Muscle of leg (tissue), 11 donors: Measurements from ENCODE around the gene NUDT8. TPM values are rescaled to one million over a fixed set of nuclear protein-coding genes. Genes with fewer than 3 reads are reported as not detected.
"Not testable (repeated sequence)": the region's sequence is repeated elsewhere in the genome, so short reads cannot be mapped to it uniquely, and the experiment has no call there.

ENCODE experiments used
- DNase-seq: peaks from one replicate; pipeline ENCODE4 v3.0.0; 2013
- H3K27ac ChIP-seq: one replicate; pipeline ENCODE4 v1.5.1; 2013; ENCODE audit warnings: mild to moderate bottlenecking, low read length, control low read depth
- H3K27me3 ChIP-seq: one replicate; pipeline ENCODE4 v1.6.1; 2013; ENCODE audit warnings: low read length; ENCODE audit not compliant: control insufficient read depth, insufficient read depth
- H3K36me3 ChIP-seq: one replicate; pipeline ENCODE4 v1.6.1; 2013; ENCODE audit warnings: low read length; ENCODE audit not compliant: control insufficient read depth, insufficient read depth
- H3K4me1 ChIP-seq: one replicate; pipeline ENCODE4 v1.6.1; 2013; ENCODE audit warnings: low read length; ENCODE audit not compliant: control insufficient read depth, insufficient read depth
- H3K4me3 ChIP-seq: one replicate; pipeline ENCODE4 v1.5.1; 2013; ENCODE audit warnings: low read length, control low read depth
- H3K9me3 ChIP-seq: replicated peaks from 2 replicates; pipeline ENCODE4 v1.6.1; 2013; ENCODE audit warnings: low read depth, low read length; ENCODE audit not compliant: control insufficient read depth
- WGBS: methylation state at CpG from one replicate; pipeline ENCODE4 v1.1.5; 2013; ENCODE audit warnings: missing lambda C conversion rate; ENCODE audit not compliant: insufficient coverage; 5-methylcytosine and 5-hydroxymethylcytosine counted together
- polyA plus RNA-seq, 8 donors: library from polyadenylated mRNA; unstranded; fragments of 120-200 nt; gene quantifications; one replicate each; pipeline versions ENCODE4 v1.2.1 to v1.2.3, GENCODE V29; 2013; ENCODE audit warnings: inconsistent platforms in 1 of 8, low replicate concordance in 1 of 8; ENCODE audit not compliant: insufficient read length in 8 of 8, insufficient read depth in 1 of 8
- total RNA-seq: library from RNA; stranded (reverse); fragments of 120-200 nt; gene quantifications from one replicate; pipeline ENCODE4 v1.2.4, GENCODE V29; 2013

Gene NUDT8
- total and polyA plus RNA-seq, 9 donors, result 3.4 to 5.8 (median 4.2) TPM

- 81% methylated on average over 11 of the region's 12 CpGs for WGBS
- H3K36me3 ChIP-seq, result no peaks in the 10 kb centered on the region
- no peak overlapping the region for H3K4me3 ChIP-seq
- no peak for DNase-seq
- H3K9me3 ChIP-seq, result no peaks in the 10 kb centered on the region
- H3K4me1 ChIP-seq, result no peaks in the 10 kb centered on the region
- no peak overlapping the region for H3K27ac ChIP-seq
- no peaks in the 10 kb centered on the region for H3K27me3 ChIP-seq
These were observed 32.6 kb upstream of the NUDT8 start for GRCh38 chr11:67662142-67662834.

- H3K9me3 ChIP-seq, H3K27me3 ChIP-seq, H3K4me3 ChIP-seq, H3K36me3 ChIP-seq, H3K27ac ChIP-seq, H3K4me1 ChIP-seq, DNase-seq: not testable (repeated sequence)
- WGBS, result 33% methylated on average over 1 of the region's 5 CpGs
These were observed 31.0 kb upstream of the NUDT8 start for GRCh38 chr11:67660752-67661151.

GRCh38 chr11:67659651-67660165 is 30.0 kb upstream of the NUDT8 start:
- not testable (repeated sequence) for H3K4me1 ChIP-seq, H3K27me3 ChIP-seq, H3K36me3 ChIP-seq, H3K4me3 ChIP-seq, H3K9me3 ChIP-seq, H3K27ac ChIP-seq, DNase-seq
- WGBS, result no CpG with 5 or more reads among the region's 5 CpGs

- DNase-seq, result no peak
- Histone ChIP-seq H3K4me3 (no peak overlapping the region), H3K9me3 (no peaks in the 10 kb centered on the region), H3K36me3 (no peaks in the 10 kb centered on the region), H3K27me3 (no peaks in the 10 kb centered on the region), H3K27ac (no peak overlapping the region), H3K4me1 (no peaks in the 10 kb centered on the region)
- WGBS, result no CpG with 5 or more reads among the region's 3 CpGs
These were observed 27.6 kb upstream of the NUDT8 start for GRCh38 chr11:67657300-67657699.

- Histone ChIP-seq H3K4me1 (no peaks in the 10 kb centered on the region), H3K9me3 (no peaks in the 10 kb centered on the region), H3K4me3 (no peak overlapping the region), H3K27me3 (no peaks in the 10 kb centered on the region), H3K36me3 (no peaks in the 10 kb centered on the region), H3K27ac (no peak overlapping the region)
- no peak for DNase-seq
- WGBS, result 81% methylated on average over 3 of the region's 4 CpGs
These were observed 26.7 kb upstream of the NUDT8 start for GRCh38 chr11:67656278-67656922.

- Histone ChIP-seq H3K9me3 (no peaks in the 10 kb centered on the region), H3K4me3 (no peak overlapping the region), H3K27ac (no peak overlapping the region), H3K36me3 (no peaks in the 10 kb centered on the region), H3K27me3 (peaks cover 9% of the 10 kb centered on the region), H3K4me1 (no peaks in the 10 kb centered on the region)
- WGBS, result 59% methylated on average over 3 of the region's 9 CpGs
- DNase-seq, result no peak
These were observed 24.5 kb upstream of the NUDT8 start for GRCh38 chr11:67654225-67654624.

- H3K27ac ChIP-seq, result no peak overlapping the region
- 80% methylated on average over 2 of the region's 15 CpGs for WGBS
- DNase-seq, result no peak
These were observed 23.5 kb upstream of the NUDT8 start for GRCh38 chr11:67652965-67653845.

GRCh38 chr11:67651976-67652781 is 22.4 kb upstream of the NUDT8 start:
- Histone ChIP-seq H3K4me3 (no peak overlapping the region), H3K4me1 (no peaks in the 10 kb centered on the region), H3K27ac (no peak overlapping the region), H3K9me3 (no peaks in the 10 kb centered on the region), H3K36me3 (no peaks in the 10 kb centered on the region), H3K27me3 (peaks cover 13% of the 10 kb centered on the region)
- no peak for DNase-seq
- 100% methylated on average over 2 of the region's 13 CpGs for WGBS

More at GRCh38 chr11:67652965-67653845, 23.5 kb upstream of the NUDT8 start:
- Histone ChIP-seq H3K27me3 (peaks cover 9% of the 10 kb centered on the region), H3K4me1 (no peaks in the 10 kb centered on the region), H3K36me3 (no peaks in the 10 kb centered on the region), H3K9me3 (no peaks in the 10 kb centered on the region), H3K4me3 (no peak overlapping the region)

- 84% methylated on average over 19 of the region's 22 CpGs for WGBS
- Histone ChIP-seq H3K27ac (no peak overlapping the region), H3K9me3 (no peaks in the 10 kb centered on the region), H3K27me3 (peaks cover 13% of the 10 kb centered on the region), H3K4me1 (no peaks in the 10 kb centered on the region), H3K4me3 (no peak overlapping the region), H3K36me3 (no peaks in the 10 kb centered on the region)
- no peak for DNase-seq
These were observed 20.1 kb upstream of the NUDT8 start for GRCh38 chr11:67649634-67650510.
